K562 (cell line): Measurements from ENCODE around the gene HJV. TPM values are rescaled to one million over a fixed set of nuclear protein-coding genes. Genes with fewer than 3 reads are reported as not detected.

ENCODE experiments used
- BCOR ChIP-seq: fragments of 450-650 bp; IDR thresholded peaks from 2 replicates; pipeline ENCODE4 v1.6.1; 2016
- EWSR1 ChIP-seq: fragments of 450-650 bp; IDR thresholded peaks from 2 replicates; pipeline ENCODE4 v1.6.1; 2018; ENCODE audit warnings: borderline replicate concordance, mild to moderate bottlenecking, low read depth, moderate library complexity; ENCODE audit not compliant: partially characterized antibody
- SIN3B ChIP-seq: fragments of 450-650 bp; IDR thresholded peaks from 2 replicates; pipeline ENCODE4 v1.6.1; 2017; ENCODE audit warnings: low read depth, mild to moderate bottlenecking, moderate library complexity
- SPI1 ChIP-seq: IDR thresholded peaks from 2 replicates; pipeline ENCODE4 v1.6.1; 2011; ENCODE audit warnings: low read depth, low read length, control low read depth, borderline replicate concordance
- YY1 ChIP-seq, 3 experiments: IDR thresholded peaks; 2 replicates each; pipeline ENCODE4 v1.6.1; 2011; ENCODE audit warnings: low read length in 2 of 3, mild to moderate bottlenecking in 2 of 3, moderate library complexity in 2 of 3, borderline replicate concordance in 1 of 3, control low read depth in 1 of 3, low read depth in 1 of 3; ENCODE audit not compliant: insufficient read depth in 3 of 3, insufficient replicate concordance in 2 of 3, control insufficient read depth in 1 of 3, insufficient read length in 1 of 3; ENCODE audit errors: extremely low read depth in 1 of 3
- ZNF165 ChIP-seq: fragments of 250-450 bp; sonication (Bioruptor Pico); IDR thresholded peaks from 2 replicates; pipeline ENCODE4 v1.4.0; 2020; ENCODE audit warnings: borderline replicate concordance
- ZNF512 ChIP-seq: IDR thresholded peaks from 2 replicates; pipeline ENCODE4 v1.6.1; 2016; ENCODE audit warnings: missing genetic modification characterization, missing compliant biosample characterization
- polyA plus RNA-seq, 8 experiments: library from polyadenylated mRNA; depleted of rRNA in 4 of 8; stranded (reverse) in 5 of 8; unstranded in 3 of 8; fragments of >200 nt; fragmentation: Nextera tagmentation in 2 of 8; fragmentation: Illumina TruSeq in 1 of 8; extraction: Ambion mirVana in 2 of 8; extraction: Trizol in 1 of 8; gene quantifications; 2 replicates each; pipeline versions ENCODE4 v1.2.1 to v1.2.3, GENCODE V29; 2011 to 2014; ENCODE audit warnings: inconsistent platforms in 1 of 8, missing spikeins in 1 of 8
- total RNA-seq, 7 experiments: library from RNA; depleted of rRNA in 6 of 7; stranded (reverse); fragments of >200 nt in 6 of 7; fragmentation: Illumina TruSeq in 2 of 7; extraction: Trizol in 2 of 7; gene quantifications; 2 replicates each; pipeline versions ENCODE4 v1.2.1 to v1.2.3, GENCODE V29; 2011 to 2021; ENCODE audit warnings: low replicate concordance in 1 of 7
- TF ChIP-seq, protein P1 (sequence below): sonication (generic); formaldehyde crosslinking; IDR thresholded peaks from 2 replicates; pipeline ENCODE4 v1.8.0; 2022; ENCODE audit warnings: missing genetic modification reagents, mild to moderate bottlenecking, borderline replicate concordance
- TF ChIP-seq, protein P2 (sequence below): sonication (generic); formaldehyde crosslinking; IDR thresholded peaks from 2 replicates; pipeline ENCODE4 v1.8.0; 2023; ENCODE audit warnings: missing genetic modification reagents, mild to moderate bottlenecking, borderline replicate concordance

The HJV gene
- total and polyA plus RNA-seq, 9 of the 15 experiments (the other 6 are each of a cell fraction or from before 2014, with no cell fraction given), result 1.0 to 6.6 (median 2.4) TPM

DNA sequence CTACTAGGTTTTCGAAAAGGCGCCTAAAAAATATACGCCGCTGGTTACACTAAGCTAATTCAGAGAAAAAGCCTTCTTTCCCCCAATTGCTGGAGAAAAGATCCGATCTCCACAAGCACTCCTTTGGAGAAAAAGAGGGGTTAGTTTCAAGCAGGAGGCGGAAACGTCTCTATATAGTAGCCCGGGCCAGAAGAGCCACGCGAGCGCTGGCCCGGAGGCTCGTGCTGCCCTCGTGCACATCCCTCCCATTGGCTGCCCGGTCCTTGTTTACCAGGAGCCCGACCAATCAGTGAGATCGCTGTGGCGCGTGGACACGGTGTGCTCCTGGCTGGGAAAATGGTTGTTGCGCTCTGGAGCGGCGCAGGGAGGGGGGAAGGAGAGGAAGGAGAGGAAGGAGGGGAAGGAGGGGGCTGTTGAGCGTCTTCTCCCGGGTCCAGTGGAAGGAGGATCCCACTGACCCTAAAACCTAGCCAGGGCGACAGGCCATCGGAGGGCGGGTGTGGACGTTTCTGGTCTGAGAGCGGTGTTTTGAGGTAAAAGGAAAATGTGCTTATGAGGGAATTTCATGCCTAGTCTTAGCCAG lies 25.0 kb downstream of the HJV start, which contains the start of gene TXNIP (continued):
- TF ChIP-seq ZNF512 (tag) (no peak), SIN3B (no peak; the same call in 1 of the 2 replicates), YY1 (IDR thresholded peaks at IDR 0.05; ENCODE audit: borderline replicate concordance in 1 of 3, control insufficient read depth in 1 of 3, extremely low read depth in 1 of 3, insufficient read depth in 3 of 3, insufficient read length in 1 of 3, insufficient replicate concordance in 2 of 3, low read depth in 1 of 3, low read length in 2 of 3) (peak; percentile 21 to 89 (median 83)), SPI1 (peak; percentile 43; the same call in 1 of the 2 replicates), BCOR (peak; percentile 61), ZNF165 (no peak), EWSR1 (no peak)
- TF ChIP-seq, protein P1, sequence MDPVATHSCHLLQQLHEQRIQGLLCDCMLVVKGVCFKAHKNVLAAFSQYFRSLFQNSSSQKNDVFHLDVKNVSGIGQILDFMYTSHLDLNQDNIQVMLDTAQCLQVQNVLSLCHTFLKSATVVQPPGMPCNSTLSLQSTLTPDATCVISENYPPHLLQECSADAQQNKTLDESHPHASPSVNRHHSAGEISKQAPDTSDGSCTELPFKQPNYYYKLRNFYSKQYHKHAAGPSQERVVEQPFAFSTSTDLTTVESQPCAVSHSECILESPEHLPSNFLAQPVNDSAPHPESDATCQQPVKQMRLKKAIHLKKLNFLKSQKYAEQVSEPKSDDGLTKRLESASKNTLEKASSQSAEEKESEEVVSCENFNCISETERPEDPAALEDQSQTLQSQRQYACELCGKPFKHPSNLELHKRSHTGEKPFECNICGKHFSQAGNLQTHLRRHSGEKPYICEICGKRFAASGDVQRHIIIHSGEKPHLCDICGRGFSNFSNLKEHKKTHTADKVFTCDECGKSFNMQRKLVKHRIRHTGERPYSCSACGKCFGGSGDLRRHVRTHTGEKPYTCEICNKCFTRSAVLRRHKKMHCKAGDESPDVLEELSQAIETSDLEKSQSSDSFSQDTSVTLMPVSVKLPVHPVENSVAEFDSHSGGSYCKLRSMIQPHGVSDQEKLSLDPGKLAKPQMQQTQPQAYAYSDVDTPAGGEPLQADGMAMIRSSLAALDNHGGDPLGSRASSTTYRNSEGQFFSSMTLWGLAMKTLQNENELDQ, result no peak
- TF ChIP-seq, protein P2, sequence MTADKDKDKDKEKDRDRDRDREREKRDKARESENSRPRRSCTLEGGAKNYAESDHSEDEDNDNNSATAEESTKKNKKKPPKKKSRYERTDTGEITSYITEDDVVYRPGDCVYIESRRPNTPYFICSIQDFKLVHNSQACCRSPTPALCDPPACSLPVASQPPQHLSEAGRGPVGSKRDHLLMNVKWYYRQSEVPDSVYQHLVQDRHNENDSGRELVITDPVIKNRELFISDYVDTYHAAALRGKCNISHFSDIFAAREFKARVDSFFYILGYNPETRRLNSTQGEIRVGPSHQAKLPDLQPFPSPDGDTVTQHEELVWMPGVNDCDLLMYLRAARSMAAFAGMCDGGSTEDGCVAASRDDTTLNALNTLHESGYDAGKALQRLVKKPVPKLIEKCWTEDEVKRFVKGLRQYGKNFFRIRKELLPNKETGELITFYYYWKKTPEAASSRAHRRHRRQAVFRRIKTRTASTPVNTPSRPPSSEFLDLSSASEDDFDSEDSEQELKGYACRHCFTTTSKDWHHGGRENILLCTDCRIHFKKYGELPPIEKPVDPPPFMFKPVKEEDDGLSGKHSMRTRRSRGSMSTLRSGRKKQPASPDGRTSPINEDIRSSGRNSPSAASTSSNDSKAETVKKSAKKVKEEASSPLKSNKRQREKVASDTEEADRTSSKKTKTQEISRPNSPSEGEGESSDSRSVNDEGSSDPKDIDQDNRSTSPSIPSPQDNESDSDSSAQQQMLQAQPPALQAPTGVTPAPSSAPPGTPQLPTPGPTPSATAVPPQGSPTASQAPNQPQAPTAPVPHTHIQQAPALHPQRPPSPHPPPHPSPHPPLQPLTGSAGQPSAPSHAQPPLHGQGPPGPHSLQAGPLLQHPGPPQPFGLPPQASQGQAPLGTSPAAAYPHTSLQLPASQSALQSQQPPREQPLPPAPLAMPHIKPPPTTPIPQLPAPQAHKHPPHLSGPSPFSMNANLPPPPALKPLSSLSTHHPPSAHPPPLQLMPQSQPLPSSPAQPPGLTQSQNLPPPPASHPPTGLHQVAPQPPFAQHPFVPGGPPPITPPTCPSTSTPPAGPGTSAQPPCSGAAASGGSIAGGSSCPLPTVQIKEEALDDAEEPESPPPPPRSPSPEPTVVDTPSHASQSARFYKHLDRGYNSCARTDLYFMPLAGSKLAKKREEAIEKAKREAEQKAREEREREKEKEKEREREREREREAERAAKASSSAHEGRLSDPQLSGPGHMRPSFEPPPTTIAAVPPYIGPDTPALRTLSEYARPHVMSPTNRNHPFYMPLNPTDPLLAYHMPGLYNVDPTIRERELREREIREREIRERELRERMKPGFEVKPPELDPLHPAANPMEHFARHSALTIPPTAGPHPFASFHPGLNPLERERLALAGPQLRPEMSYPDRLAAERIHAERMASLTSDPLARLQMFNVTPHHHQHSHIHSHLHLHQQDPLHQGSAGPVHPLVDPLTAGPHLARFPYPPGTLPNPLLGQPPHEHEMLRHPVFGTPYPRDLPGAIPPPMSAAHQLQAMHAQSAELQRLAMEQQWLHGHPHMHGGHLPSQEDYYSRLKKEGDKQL (CRISPR knock-in tag), result no peak
